SU-DHL-6 (cell line): ENCODE results near the gene RBMS1.

ENCODE experiments used
- H2AFZ ChIP-seq: fragments of 200-600 bp; sonication (generic); 2 replicates; pipeline ENCODE4 v1.6.1; 2014; ENCODE audit warnings: low read depth, mild to moderate bottlenecking, moderate library complexity, mixed read lengths, antibody characterized with exemption, low read length; ENCODE audit not compliant: severe bottlenecking
- H3F3A ChIP-seq: fragments of 200-600 bp; shearing (Covaris generic); 2 replicates; pipeline ENCODE4 v1.6.0; 2016; ENCODE audit warnings: antibody characterized with exemption, mild to moderate bottlenecking; ENCODE audit not compliant: insufficient read depth
- H3K27ac ChIP-seq: fragments of 200-600 bp; sonication (generic); 2 replicates; pipeline ENCODE4 v1.5.1; 2016; ENCODE audit warnings: low read depth, mild to moderate bottlenecking, low read length, moderate library complexity, mixed read lengths
- H3K27me3 ChIP-seq: fragments of 200-600 bp; sonication (generic), shearing (Covaris generic); 2 replicates; pipeline ENCODE4 v1.6.0; 2014; ENCODE audit warnings: mild to moderate bottlenecking, low read length
- H3K36me3 ChIP-seq: fragments of 200-600 bp; sonication (generic); 2 replicates; pipeline ENCODE4 v1.6.1; 2014; ENCODE audit warnings: mild to moderate bottlenecking, low read length, mixed read lengths
- H3K4me2 ChIP-seq: fragments of 300-600, 200-600 bp; shearing (Covaris generic), sonication (generic); 2 replicates; pipeline ENCODE4 v1.6.0; 2014; ENCODE audit warnings: low read length, low read depth, mild to moderate bottlenecking; ENCODE audit not compliant: poor library complexity, severe bottlenecking
- H3K4me3 ChIP-seq: fragments of 200-600 bp; sonication (generic); 2 replicates; pipeline ENCODE4 v1.5.1; 2014; ENCODE audit warnings: antibody characterized with exemption, low read length, mild to moderate bottlenecking, mixed read lengths; ENCODE audit not compliant: insufficient read depth, poor library complexity, severe bottlenecking
- H3K79me2 ChIP-seq: fragments of 200-600 bp; sonication (generic); 2 replicates; pipeline ENCODE4 v1.6.1; 2014; ENCODE audit warnings: mild to moderate bottlenecking, low read length, moderate library complexity; ENCODE audit not compliant: insufficient read depth
- H3K9ac ChIP-seq: fragments of 200-600 bp; sonication (generic); 2 replicates; pipeline ENCODE4 v1.7.0; 2014; ENCODE audit warnings: mild to moderate bottlenecking, low read length
- H3K9me2 ChIP-seq: fragments of 200-600 bp; sonication (generic); replicated peaks from 2 replicates; pipeline ENCODE4 v1.6.1; 2014; ENCODE audit warnings: low read length; ENCODE audit not compliant: insufficient read depth
- H3K9me3 ChIP-seq: fragments of 200-600 bp; sonication (generic); 2 replicates; pipeline ENCODE4 v1.6.1; 2014; ENCODE audit warnings: low read length, mixed read lengths; ENCODE audit not compliant: insufficient read depth
- H4K20me1 ChIP-seq: fragments of 200-600 bp; sonication (generic); 2 replicates; pipeline ENCODE4 v1.6.1; 2014; ENCODE audit warnings: low read depth, mild to moderate bottlenecking, antibody characterized with exemption, low read length, moderate library complexity, mixed read lengths
- CTCF ChIP-seq: fragments of 200-600 bp; sonication (generic); IDR thresholded peaks from one replicate; pipeline ENCODE4 v1.5.1; 2017; ENCODE audit warnings: antibody characterized with exemption, mild to moderate bottlenecking, low read length, moderate library complexity; ENCODE audit not compliant: insufficient read depth, poor library complexity, severe bottlenecking
- EZH2phosphoT487 ChIP-seq: fragments of 200-600 bp; sonication (generic), shearing (Covaris generic); conservative IDR thresholded peaks from 2 replicates; pipeline ENCODE4 v1.6.1; 2018; ENCODE audit warnings: mild to moderate bottlenecking, antibody characterized with exemption, low read length, moderate library complexity, mixed read lengths

Gene RBMS1

GRCh38 chr2:160538115-160538514, 44.5 kb upstream of the RBMS1 start:
- TF ChIP-seq CTCF, result no peak
- TF ChIP-seq EZH2phosphoT487, result no peak
- no peaks in the 10 kb centered on the region for H3K79me2 ChIP-seq

GRCh38 chr2:160534996-160535395, 41.4 kb upstream of the RBMS1 start:
- TF ChIP-seq CTCF (no peak), EZH2phosphoT487 (no peak)
- H3K9ac ChIP-seq, result no peak overlapping the region
- H3K79me2 ChIP-seq, result no peaks in the 10 kb centered on the region
- no peaks in the 10 kb centered on the region for H3K9me3 ChIP-seq
- no peaks in the 10 kb centered on the region for H3F3A ChIP-seq
- no peaks in the 10 kb centered on the region for H4K20me1 ChIP-seq
- no peaks in the 10 kb centered on the region for H3K9me2 ChIP-seq
- H3K4me3 ChIP-seq, result no peak overlapping the region
- no peaks in the 10 kb centered on the region for H3K27me3 ChIP-seq
- no peak overlapping the region for H2AFZ ChIP-seq
- H3K4me2 ChIP-seq, result no peak overlapping the region
- no peak overlapping the region for H3K27ac ChIP-seq
- H3K36me3 ChIP-seq, result no peaks in the 10 kb centered on the region

More at GRCh38 chr2:160538115-160538514, 44.5 kb upstream of the RBMS1 start:
- H3K4me3 ChIP-seq, result no peak overlapping the region
- no peaks in the 10 kb centered on the region for H3K27me3 ChIP-seq
- no peak overlapping the region for H3K9ac ChIP-seq
- H3F3A ChIP-seq, result no peaks in the 10 kb centered on the region
- H3K36me3 ChIP-seq, result no peaks in the 10 kb centered on the region
- H3K9me3 ChIP-seq, result no peaks in the 10 kb centered on the region
- no peak overlapping the region for H3K4me2 ChIP-seq
- H2AFZ ChIP-seq, result no peak overlapping the region
- H3K27ac ChIP-seq, result no peak overlapping the region
- no peaks in the 10 kb centered on the region for H4K20me1 ChIP-seq
- no peaks in the 10 kb centered on the region for H3K9me2 ChIP-seq

- H3K9me2 ChIP-seq, result no peaks in the 10 kb centered on the region
- H3K79me2 ChIP-seq, result no peaks in the 10 kb centered on the region
- no peaks in the 10 kb centered on the region for H3K36me3 ChIP-seq
- H3K4me2 ChIP-seq, result no peak overlapping the region
- H3K27ac ChIP-seq, result no peak overlapping the region
- TF ChIP-seq CTCF (no peak), EZH2phosphoT487 (no peak)
- H3K9ac ChIP-seq, result no peak overlapping the region
- no peaks in the 10 kb centered on the region for H3F3A ChIP-seq
- H2AFZ ChIP-seq, result no peak overlapping the region
- H4K20me1 ChIP-seq, result no peaks in the 10 kb centered on the region
- H3K27me3 ChIP-seq, result no peaks in the 10 kb centered on the region
- no peak overlapping the region for H3K4me3 ChIP-seq
- H3K9me3 ChIP-seq, result no peaks in the 10 kb centered on the region
Measured at GRCh38 chr2:160534249-160534648, 40.6 kb upstream of the RBMS1 start.
